HEK293T (cell line): Measurements from ENCODE around the gene MYO18B.

ENCODE experiments used
- ARNT ChIP-seq: fragments of 450-650 bp; IDR thresholded peaks from 2 replicates; pipeline ENCODE4 v1.6.1; 2017; ENCODE audit warnings: mild to moderate bottlenecking
- BHLHE40 ChIP-seq: fragments of 450-650 bp; IDR thresholded peaks from 2 replicates; pipeline ENCODE4 v1.6.1; 2016; ENCODE audit warnings: mild to moderate bottlenecking, moderate library complexity, borderline replicate concordance
- CTBP1 ChIP-seq: fragments of 450-650 bp; IDR thresholded peaks from 2 replicates; pipeline ENCODE4 v1.6.1; 2016; ENCODE audit warnings: borderline replicate concordance
- ELF4 ChIP-seq: fragments of 450-650 bp; IDR thresholded peaks from 2 replicates; pipeline ENCODE4 v1.6.1; 2017; ENCODE audit warnings: antibody characterized with exemption
- FOXA1 ChIP-seq: fragments of 450-650 bp; IDR thresholded peaks from 2 replicates; pipeline ENCODE4 v1.6.1; 2016; ENCODE audit warnings: mild to moderate bottlenecking
- FOXM1 ChIP-seq: fragments of 450-650 bp; IDR thresholded peaks from 2 replicates; pipeline ENCODE4 v1.6.1; 2017; ENCODE audit warnings: mild to moderate bottlenecking, borderline replicate concordance
- L3MBTL2 ChIP-seq: fragments of 450-650 bp; conservative IDR thresholded peaks from 2 replicates; pipeline ENCODE4 v1.6.1; 2016; ENCODE audit warnings: mild to moderate bottlenecking
- LEF1 ChIP-seq: fragments of 450-650 bp; IDR thresholded peaks from 2 replicates; pipeline ENCODE4 v1.6.1; 2017; ENCODE audit warnings: mild to moderate bottlenecking, borderline replicate concordance
- NFRKB ChIP-seq: fragments of 450-650 bp; IDR thresholded peaks from 2 replicates; pipeline ENCODE4 v1.6.1; 2016; ENCODE audit warnings: mild to moderate bottlenecking, moderate library complexity
- PKNOX1 ChIP-seq: fragments of 450-650 bp; IDR thresholded peaks from 2 replicates; pipeline ENCODE4 v1.6.1; 2016
- SUZ12 ChIP-seq: fragments of 450-650 bp; IDR thresholded peaks from 2 replicates; pipeline ENCODE4 v1.6.1; 2016; ENCODE audit warnings: mild to moderate bottlenecking
- TARDBP ChIP-seq: fragments of 450-650 bp; IDR thresholded peaks from 2 replicates; pipeline ENCODE4 v1.6.1; 2016
- ZNF384 ChIP-seq: fragments of 450-650 bp; IDR thresholded peaks from 2 replicates; pipeline ENCODE4 v1.6.1; 2016

- TF ChIP-seq TARDBP (no peak), ELF4 (no peak), LEF1 (no peak), FOXM1 (no peak), L3MBTL2 (no peak), BHLHE40 (no peak), FOXA1 (no peak), ZNF384 (no peak), NFRKB (no peak), ARNT (no peak), SUZ12 (no peak), CTBP1 (no peak), PKNOX1 (no peak)
Measured at GRCh38 chr22:26047516-26047915, 305.5 kb downstream of the MYO18B start.
